ENCODE data around the gene WASHC1.
"Not testable (repeated sequence)": the region's sequence is repeated elsewhere in the genome, so short reads cannot be mapped to it uniquely, and the experiment has no call there.

The WASHC1 gene

DNA sequence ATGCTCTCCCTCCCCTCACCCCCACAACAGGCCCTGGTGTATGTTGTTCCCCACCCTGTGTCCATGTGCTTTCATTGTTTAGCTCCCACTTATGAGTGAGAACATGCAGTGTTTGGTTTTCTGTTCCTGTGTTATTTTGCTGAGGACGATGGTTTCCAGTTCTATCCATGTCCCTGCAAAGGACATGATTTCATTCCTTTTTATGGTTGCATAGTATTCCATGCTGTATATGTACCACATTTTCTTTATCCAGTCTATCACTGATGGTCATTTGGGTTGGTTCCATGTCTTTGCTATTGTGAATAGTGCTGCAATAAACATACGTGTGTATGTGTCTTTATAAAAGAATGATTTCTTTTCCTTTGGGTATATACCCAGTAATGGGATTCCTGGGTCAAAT lies 12.6 kb upstream of the WASHC1 start:
- H3K4me3 ChIP-seq (ENCODE audit: low read depth, low read length); H3K27me3 ChIP-seq; DNase-seq; H3K4me1 ChIP-seq; H3K36me3 ChIP-seq; H3K9me3 ChIP-seq: not testable (repeated sequence)

DNA sequence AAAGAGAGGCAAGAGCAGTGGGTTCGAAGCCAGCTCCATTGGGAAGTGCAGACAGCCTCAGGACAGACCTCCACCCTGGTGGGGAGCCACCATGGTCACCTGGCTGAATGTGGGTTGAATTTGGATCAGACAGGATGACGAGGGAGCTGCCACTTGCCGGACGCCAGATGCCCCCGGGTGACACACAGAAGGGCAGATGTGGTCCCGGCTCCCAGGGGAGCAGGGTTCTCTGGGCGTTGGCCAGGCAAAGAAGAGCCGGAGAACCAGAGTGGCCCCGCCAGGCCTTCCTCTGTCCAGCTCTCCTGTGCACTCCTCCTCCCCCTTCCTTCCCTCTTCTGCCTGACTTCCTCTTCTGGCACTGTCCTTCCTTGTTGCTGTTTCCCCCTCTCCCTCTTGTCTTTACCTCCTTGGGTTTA lies 12.0 kb upstream of the WASHC1 start:
- not testable (repeated sequence) for H3K27me3 ChIP-seq; H3K4me1 ChIP-seq; H3K36me3 ChIP-seq; H3K4me3 ChIP-seq (ENCODE audit: low read depth, low read length); DNase-seq; H3K9me3 ChIP-seq

DNA sequence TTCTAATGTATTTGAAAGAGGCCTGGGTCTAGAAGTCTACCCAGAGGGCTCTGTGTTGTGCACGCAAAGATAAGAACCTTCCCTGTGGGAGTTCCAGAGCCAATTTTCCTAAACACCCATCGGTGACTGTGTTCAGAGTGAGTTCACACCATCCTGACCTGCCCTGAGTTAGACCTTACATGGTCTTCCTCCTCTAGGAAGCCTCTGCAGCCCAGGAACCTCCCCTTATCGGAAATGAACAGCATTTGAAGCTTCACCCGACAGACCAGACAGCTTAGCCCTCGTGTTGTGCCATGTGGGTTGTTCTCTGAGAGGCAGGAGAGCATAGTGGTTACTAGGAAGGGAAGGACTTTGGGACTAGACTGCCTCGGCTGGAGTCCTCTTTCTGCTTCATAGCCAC lies 3.1 kb upstream of the WASHC1 start:
- not testable (repeated sequence) for DNase-seq; H3K9me3 ChIP-seq; H3K27me3 ChIP-seq; H3K4me1 ChIP-seq; H3K4me3 ChIP-seq (ENCODE audit: low read depth, low read length); H3K36me3 ChIP-seq

DNA sequence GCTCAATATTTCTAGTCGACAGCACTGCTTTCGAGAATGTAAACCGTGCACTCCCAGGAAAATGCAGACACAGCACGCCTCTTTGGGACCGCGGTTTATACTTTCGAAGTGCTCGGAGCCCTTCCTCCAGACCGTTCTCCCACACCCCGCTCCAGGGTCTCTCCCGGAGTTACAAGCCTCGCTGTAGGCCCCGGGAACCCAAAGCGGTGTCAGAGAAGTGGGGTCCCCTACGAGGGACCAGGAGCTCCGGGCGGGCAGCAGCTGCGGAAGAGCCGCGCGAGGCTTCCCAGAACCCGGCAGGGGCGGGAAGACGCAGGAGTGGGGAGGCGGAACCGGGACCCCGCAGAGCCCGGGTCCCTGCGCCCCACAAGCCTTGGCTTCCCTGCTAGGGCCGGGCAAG lies 481 bp downstream of the WASHC1 start:
- not testable (repeated sequence) for H3K9me3 ChIP-seq, DNase-seq, H3K4me1 ChIP-seq, H3K27me3 ChIP-seq, H3K36me3 ChIP-seq
- H3K4me3 ChIP-seq (ENCODE audit: low read depth, low read length): peak overlapping the region; percentile 44

DNA sequence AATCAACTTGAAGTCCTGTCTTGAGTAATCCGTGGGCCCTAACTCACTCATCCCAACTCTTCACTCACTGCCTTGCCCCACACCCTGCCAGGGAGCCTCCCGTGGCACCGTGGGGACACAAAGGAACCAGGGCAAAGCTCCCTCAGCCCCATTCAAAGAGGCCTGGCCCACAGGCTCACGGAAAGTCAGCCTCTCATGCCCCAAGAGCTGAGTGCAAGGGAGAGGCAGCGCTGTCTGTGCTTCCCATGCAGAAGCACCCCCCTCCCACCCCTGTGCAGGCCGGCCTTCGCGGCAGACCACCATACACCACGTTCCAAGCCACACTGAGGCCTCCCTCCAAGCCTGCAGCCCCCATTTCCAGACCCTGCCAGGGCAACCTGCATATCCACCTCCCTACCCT lies 7.6 kb downstream of the WASHC1 start:
- H3K27me3 ChIP-seq; H3K36me3 ChIP-seq; DNase-seq; H3K9me3 ChIP-seq; H3K4me3 ChIP-seq (ENCODE audit: low read depth, low read length); H3K4me1 ChIP-seq: not testable (repeated sequence)

DNA sequence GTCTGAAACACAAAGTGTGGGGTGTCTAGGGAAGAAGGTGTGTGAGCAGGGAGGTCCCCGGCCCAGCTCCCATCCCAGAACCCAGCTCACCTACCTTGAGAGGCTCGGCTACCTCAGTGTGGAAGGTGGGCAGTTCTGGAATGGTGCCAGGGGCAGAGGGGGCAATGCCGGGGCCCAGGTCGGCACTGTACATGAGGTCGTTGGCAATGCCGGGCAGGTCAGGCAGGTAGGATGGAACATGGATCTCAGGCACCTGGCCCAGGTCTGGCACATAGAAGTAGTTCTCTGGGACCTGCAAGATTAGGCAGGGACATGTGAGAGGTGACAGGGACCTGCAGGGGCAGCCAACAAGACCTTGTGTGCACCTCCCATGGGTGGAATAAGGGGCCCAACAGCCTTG lies 12.4 kb downstream of the WASHC1 start:
- not testable (repeated sequence) for H3K36me3 ChIP-seq; H3K9me3 ChIP-seq; H3K4me1 ChIP-seq; H3K27me3 ChIP-seq; H3K4me3 ChIP-seq (ENCODE audit: low read depth, low read length); DNase-seq

DNA sequence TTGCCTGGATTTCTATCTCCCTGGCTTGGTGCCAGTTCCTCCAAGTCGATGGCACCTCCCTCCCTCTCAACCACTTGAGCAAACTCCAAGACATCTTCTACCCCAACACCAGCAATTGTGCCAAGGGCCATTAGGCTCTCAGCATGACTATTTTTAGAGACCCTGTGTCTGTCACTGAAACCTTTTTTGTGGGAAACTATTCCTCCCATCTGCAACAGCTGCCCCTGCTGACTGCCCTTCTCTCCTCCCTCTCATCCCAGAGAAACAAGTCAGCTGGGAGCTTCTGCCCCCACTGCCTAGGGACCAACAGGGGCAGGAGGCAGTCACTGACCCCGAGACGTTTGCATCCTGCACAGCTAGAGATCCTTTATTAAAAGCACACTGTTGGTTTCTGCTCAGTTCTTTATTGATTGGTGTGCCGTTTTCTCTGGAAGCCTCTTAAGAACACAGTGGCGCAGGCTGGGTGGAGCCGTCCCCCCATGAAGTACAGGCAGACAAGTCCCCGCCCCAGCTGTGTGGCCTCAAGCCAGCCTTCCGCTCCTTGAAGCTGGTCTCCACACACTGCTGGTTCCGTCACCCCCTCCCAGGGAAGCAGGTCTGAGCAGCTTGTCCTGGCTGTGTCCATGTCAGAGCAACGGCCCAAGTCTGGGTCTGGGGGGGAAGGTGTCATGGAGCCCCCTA lies 15.0 kb downstream of the WASHC1 start:
- not testable (repeated sequence) for DNase-seq

DNA sequence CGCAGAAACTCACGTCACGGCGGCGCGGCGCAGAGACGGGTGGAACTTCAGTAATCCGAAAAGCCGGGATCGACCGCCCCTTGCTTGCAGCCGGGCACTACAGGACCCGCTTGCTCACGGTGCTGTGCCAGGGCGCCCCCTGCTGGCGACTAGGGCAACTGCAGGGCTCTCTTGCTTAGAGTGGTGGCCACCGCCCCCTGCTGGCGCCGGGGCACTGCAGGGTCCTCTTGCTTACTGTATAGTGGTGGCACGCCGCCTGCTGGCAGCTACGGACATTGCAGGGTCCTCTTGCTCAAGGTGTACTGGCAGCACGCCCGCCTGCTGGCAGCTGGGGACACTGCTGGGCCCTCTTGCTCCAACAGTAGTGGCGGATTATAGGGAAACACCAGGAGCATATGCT lies 18.1 kb downstream of the WASHC1 start:
- H3K36me3 ChIP-seq; H3K4me3 ChIP-seq (ENCODE audit: low read depth, low read length); H3K9me3 ChIP-seq; H3K27me3 ChIP-seq; H3K4me1 ChIP-seq: not testable (repeated sequence)
- peak; percentile 93 for DNase-seq
- TF ChIP-seq, protein P1, sequence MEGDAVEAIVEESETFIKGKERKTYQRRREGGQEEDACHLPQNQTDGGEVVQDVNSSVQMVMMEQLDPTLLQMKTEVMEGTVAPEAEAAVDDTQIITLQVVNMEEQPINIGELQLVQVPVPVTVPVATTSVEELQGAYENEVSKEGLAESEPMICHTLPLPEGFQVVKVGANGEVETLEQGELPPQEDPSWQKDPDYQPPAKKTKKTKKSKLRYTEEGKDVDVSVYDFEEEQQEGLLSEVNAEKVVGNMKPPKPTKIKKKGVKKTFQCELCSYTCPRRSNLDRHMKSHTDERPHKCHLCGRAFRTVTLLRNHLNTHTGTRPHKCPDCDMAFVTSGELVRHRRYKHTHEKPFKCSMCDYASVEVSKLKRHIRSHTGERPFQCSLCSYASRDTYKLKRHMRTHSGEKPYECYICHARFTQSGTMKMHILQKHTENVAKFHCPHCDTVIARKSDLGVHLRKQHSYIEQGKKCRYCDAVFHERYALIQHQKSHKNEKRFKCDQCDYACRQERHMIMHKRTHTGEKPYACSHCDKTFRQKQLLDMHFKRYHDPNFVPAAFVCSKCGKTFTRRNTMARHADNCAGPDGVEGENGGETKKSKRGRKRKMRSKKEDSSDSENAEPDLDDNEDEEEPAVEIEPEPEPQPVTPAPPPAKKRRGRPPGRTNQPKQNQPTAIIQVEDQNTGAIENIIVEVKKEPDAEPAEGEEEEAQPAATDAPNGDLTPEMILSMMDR (IDR thresholded peaks at IDR 0.05; ENCODE audit: low read depth, low read length): peak; percentile 38

More for the DNA sequence above, 15.0 kb downstream of the WASHC1 start:
- H3K27me3 ChIP-seq; H3K9me3 ChIP-seq; H3K36me3 ChIP-seq; H3K4me1 ChIP-seq; H3K4me3 ChIP-seq (ENCODE audit: low read depth, low read length): not testable (repeated sequence)

DNA sequence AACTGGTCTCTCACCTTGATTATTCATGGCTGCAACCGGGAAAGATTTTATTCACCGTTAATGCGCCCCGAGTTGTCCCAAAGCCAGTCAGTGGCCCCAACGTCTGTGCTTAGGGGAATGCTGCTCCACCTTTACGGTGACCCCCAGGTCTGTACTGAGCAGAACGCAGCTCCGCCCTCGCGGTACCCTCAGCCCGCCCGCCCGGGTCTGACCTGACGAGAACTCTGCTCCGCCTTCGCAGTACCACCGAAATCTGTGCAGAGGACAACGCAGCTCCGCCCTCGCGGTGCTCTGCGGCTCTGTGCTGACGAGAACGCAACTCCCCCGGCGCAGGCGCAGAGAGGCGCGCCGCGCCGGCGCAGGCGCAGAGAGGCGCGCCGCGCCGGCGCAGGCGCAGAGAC lies 18.6 kb downstream of the WASHC1 start:
- not testable (repeated sequence) for H3K4me3 ChIP-seq (ENCODE audit: low read depth, low read length); H3K9me3 ChIP-seq
- peak; percentile 19 for DNase-seq

DNA sequence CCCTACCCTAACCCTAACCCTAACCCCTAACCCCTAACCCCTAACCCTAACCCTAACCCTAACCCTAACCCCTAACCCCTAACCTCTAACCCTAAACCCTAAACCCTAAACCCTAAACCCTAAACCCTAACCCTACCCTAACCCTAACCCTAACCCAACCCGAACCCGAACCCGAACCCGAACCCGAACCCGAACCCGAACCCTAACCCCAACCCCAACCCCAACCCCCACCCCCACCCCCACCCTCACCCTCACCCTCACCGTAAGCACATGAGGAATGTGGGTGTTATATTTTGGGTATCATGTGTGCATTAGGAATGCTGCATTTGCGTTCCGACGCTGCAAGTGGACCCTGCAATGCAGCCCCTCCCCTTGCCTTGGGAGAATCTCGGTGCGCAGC lies 19.0 kb downstream of the WASHC1 start:
- H3K27me3 ChIP-seq; H3K4me3 ChIP-seq (ENCODE audit: low read depth, low read length); DNase-seq: not testable (repeated sequence)

More for the DNA sequence above, 18.6 kb downstream of the WASHC1 start:
- not testable (repeated sequence) for H3K27me3 ChIP-seq, H3K36me3 ChIP-seq, H3K4me1 ChIP-seq

More for the DNA sequence above, 19.0 kb downstream of the WASHC1 start:
- H3K4me1 ChIP-seq, H3K9me3 ChIP-seq, H3K36me3 ChIP-seq: not testable (repeated sequence)
